ENCODE results near the gene NEURL1B.
A peak's percentile ranks its signal among the peaks of the same experiment; 100 is the strongest.

Gene NEURL1B

GRCh38 chr5:172606156-172606785, 34.8 kb upstream of the NEURL1B start:
- no peak overlapping the region for H3K4me3 Mint-ChIP-seq
- H3K27me3 Mint-ChIP-seq (ENCODE audit: low read depth, poor library complexity), result peaks cover 18% of the 10 kb centered on the region
- DNase-seq, result no peak
- peak overlapping the region; percentile 90 for H3K27ac Mint-ChIP-seq
- H3K4me1 Mint-ChIP-seq, result peaks cover 32% of the 10 kb centered on the region
- no peaks in the 10 kb centered on the region for H3K36me3 Mint-ChIP-seq (ENCODE audit: low read depth)
- TF ChIP-seq, protein P1, sequence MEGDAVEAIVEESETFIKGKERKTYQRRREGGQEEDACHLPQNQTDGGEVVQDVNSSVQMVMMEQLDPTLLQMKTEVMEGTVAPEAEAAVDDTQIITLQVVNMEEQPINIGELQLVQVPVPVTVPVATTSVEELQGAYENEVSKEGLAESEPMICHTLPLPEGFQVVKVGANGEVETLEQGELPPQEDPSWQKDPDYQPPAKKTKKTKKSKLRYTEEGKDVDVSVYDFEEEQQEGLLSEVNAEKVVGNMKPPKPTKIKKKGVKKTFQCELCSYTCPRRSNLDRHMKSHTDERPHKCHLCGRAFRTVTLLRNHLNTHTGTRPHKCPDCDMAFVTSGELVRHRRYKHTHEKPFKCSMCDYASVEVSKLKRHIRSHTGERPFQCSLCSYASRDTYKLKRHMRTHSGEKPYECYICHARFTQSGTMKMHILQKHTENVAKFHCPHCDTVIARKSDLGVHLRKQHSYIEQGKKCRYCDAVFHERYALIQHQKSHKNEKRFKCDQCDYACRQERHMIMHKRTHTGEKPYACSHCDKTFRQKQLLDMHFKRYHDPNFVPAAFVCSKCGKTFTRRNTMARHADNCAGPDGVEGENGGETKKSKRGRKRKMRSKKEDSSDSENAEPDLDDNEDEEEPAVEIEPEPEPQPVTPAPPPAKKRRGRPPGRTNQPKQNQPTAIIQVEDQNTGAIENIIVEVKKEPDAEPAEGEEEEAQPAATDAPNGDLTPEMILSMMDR (IDR thresholded peaks at IDR 0.05), result no peak
- peaks cover 9% of the 10 kb centered on the region for H3K9me3 Mint-ChIP-seq

DNA sequence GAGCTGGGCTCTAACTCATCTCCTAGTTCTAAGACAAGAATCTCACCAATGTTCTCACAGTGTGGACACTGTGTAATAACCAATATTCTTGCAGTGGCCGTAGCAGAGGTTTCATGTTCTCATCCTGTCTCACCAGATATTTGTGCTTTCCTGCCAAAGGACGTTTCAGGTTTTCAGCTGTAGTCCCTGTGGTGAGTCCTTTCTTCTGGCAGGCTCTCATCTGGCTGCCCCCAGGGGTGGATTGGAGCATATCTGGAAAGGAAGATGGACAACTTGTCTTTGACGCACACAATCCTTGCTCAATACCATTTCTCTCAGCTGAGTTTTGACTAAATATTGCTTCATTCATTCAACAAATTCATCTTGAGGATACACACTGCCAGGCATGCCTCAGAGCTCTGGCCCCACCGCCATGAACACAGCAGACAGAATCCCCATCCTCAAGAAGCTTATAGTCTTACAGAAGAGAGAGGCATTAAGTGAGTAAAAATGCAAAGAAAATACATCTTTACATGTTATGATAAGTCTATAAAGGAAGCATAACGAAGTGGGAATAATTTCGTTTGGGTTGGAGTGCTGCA, 33.8 kb upstream of the NEURL1B start:
- Mint-ChIP-seq H3K27me3 (ENCODE audit: low read depth, poor library complexity) (peaks cover 16% of the 10 kb centered on the region), H3K4me1 (peaks cover 24% of the 10 kb centered on the region), H3K27ac (no peak overlapping the region), H3K36me3 (ENCODE audit: low read depth) (no peaks in the 10 kb centered on the region), H3K9me3 (peaks cover 10% of the 10 kb centered on the region), H3K4me3 (no peak overlapping the region)
- DNase-seq, result no peak
- TF ChIP-seq, protein P1 (IDR thresholded peaks at IDR 0.05), result no peak

DNA sequence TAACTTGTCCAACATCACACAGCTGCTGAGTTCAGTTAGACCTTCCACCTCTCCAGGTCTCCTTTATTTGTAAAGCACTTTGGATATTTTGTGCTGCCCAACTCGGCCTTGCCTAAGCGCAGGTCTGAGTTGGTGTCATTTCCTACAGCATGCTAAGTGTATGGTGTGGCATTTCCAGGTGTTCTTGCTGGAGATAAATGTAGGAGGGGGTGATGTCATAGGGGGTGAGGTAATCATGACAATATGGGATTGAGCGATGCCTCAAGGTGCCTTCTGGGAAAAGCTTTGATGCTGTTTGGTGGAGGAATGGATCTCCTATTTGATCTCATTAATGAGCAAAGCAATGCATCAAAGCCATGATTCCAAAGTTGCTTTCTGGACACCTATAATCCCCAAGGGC, 32.3 kb upstream of the NEURL1B start:
- Mint-ChIP-seq H3K4me3 (no peak overlapping the region), H3K27ac (no peak overlapping the region), H3K27me3 (ENCODE audit: low read depth, poor library complexity) (peaks cover 15% of the 10 kb centered on the region), H3K9me3 (peaks cover 25% of the 10 kb centered on the region), H3K36me3 (ENCODE audit: low read depth) (no peaks in the 10 kb centered on the region), H3K4me1 (peaks cover 10% of the 10 kb centered on the region)
- DNase-seq, result no peak
- TF ChIP-seq, protein P1 (IDR thresholded peaks at IDR 0.05), result no peak

- H3K4me3 Mint-ChIP-seq, result no peak overlapping the region
- H3K36me3 Mint-ChIP-seq (ENCODE audit: low read depth), result no peaks in the 10 kb centered on the region
- TF ChIP-seq, protein P1 (IDR thresholded peaks at IDR 0.05), result no peak
- peaks cover 33% of the 10 kb centered on the region for H3K9me3 Mint-ChIP-seq
- DNase-seq, result no peak
- peaks cover 9% of the 10 kb centered on the region for H3K4me1 Mint-ChIP-seq
- no peak overlapping the region for H3K27ac Mint-ChIP-seq
- H3K27me3 Mint-ChIP-seq (ENCODE audit: low read depth, poor library complexity), result peaks cover 15% of the 10 kb centered on the region
Measured at GRCh38 chr5:172610643-172611042, 30.4 kb upstream of the NEURL1B start.

GRCh38 chr5:172611913-172612312, 29.1 kb upstream of the NEURL1B start:
- H3K9me3 Mint-ChIP-seq, result peaks cover 29% of the 10 kb centered on the region
- H3K27ac Mint-ChIP-seq, result no peak overlapping the region
- no peak overlapping the region for H3K4me3 Mint-ChIP-seq
- H3K27me3 Mint-ChIP-seq (ENCODE audit: low read depth, poor library complexity), result peaks cover 12% of the 10 kb centered on the region
- H3K36me3 Mint-ChIP-seq (ENCODE audit: low read depth), result no peaks in the 10 kb centered on the region
- TF ChIP-seq, protein P1 (IDR thresholded peaks at IDR 0.05), result no peak
- H3K4me1 Mint-ChIP-seq, result no peaks in the 10 kb centered on the region
- DNase-seq, result no peak

- DNase-seq, result no peak
- Mint-ChIP-seq H3K27me3 (ENCODE audit: low read depth, poor library complexity) (peaks cover 12% of the 10 kb centered on the region), H3K4me3 (no peak overlapping the region), H3K9me3 (peaks cover 29% of the 10 kb centered on the region), H3K27ac (no peak overlapping the region), H3K36me3 (ENCODE audit: low read depth) (no peaks in the 10 kb centered on the region), H3K4me1 (no peaks in the 10 kb centered on the region)
- TF ChIP-seq, protein P1 (IDR thresholded peaks at IDR 0.05), result no peak
Measured at GRCh38 chr5:172612771-172613170, 28.3 kb upstream of the NEURL1B start.

All from nephron progenitor cell (in vitro differentiated cells).